Endodermal cell (in vitro differentiated cells): ENCODE data around the gene MEGF10. TPM values are rescaled to one million over a fixed set of nuclear protein-coding genes. Genes with fewer than 3 reads are reported as not detected.

Experiments used
- DNase-seq: peaks from one replicate; pipeline ENCODE4 v3.0.0-alpha.2; 2017
- H3K27ac ChIP-seq: 2 replicates; pipeline ENCODE4 v1.5.1; 2013; ENCODE audit warnings: mild to moderate bottlenecking, low read depth, low read length, moderate library complexity
- H3K27me3 ChIP-seq: 2 replicates; pipeline ENCODE4 v1.6.1; 2013; ENCODE audit warnings: mild to moderate bottlenecking, low read length, moderate library complexity; ENCODE audit not compliant: insufficient read depth, control insufficient read depth, poor library complexity, severe bottlenecking
- H3K36me3 ChIP-seq: 2 replicates; pipeline ENCODE4 v1.7.0; 2013; ENCODE audit warnings: mild to moderate bottlenecking, low read length, moderate library complexity; ENCODE audit not compliant: control insufficient read depth, insufficient read depth
- H3K4me1 ChIP-seq: one replicate; pipeline ENCODE4 v1.7.0; 2013; ENCODE audit warnings: low read length; ENCODE audit not compliant: control insufficient read depth, insufficient read depth
- H3K4me3 ChIP-seq: 2 replicates; pipeline ENCODE4 v1.5.1; 2013; ENCODE audit warnings: mild to moderate bottlenecking, low read length, moderate library complexity
- H3K9ac ChIP-seq: 2 replicates; pipeline ENCODE4 v1.6.1; 2013; ENCODE audit warnings: mild to moderate bottlenecking, low read length, moderate library complexity; ENCODE audit not compliant: poor library complexity, severe bottlenecking; ENCODE audit errors: extremely low read depth
- H3K9me3 ChIP-seq: 2 replicates; pipeline ENCODE4 v1.6.1; 2013; ENCODE audit warnings: mild to moderate bottlenecking, low read length, moderate library complexity; ENCODE audit not compliant: control insufficient read depth
- H3K27ac Mint-ChIP-seq: 2 replicates; pipeline ENCODE4 v1.8.0; 2020; ENCODE audit warnings: mixed read lengths
- H3K27me3 Mint-ChIP-seq: 2 replicates; pipeline ENCODE4 v1.8.0; 2021; ENCODE audit warnings: mild to moderate bottlenecking, mixed read lengths; ENCODE audit not compliant: insufficient read depth
- H3K36me3 Mint-ChIP-seq: 2 replicates; pipeline ENCODE4 v1.8.0; 2020; ENCODE audit warnings: low read depth, mixed read lengths
- H3K4me1 Mint-ChIP-seq: 2 replicates; pipeline ENCODE4 v1.8.0; 2020; ENCODE audit warnings: mixed read lengths
- H3K4me3 Mint-ChIP-seq: 2 replicates; pipeline ENCODE4 v1.8.0; 2020; ENCODE audit warnings: mild to moderate bottlenecking, moderate library complexity, mixed read lengths
- H3K9me3 Mint-ChIP-seq: 2 replicates; pipeline ENCODE4 v1.8.0; 2020; ENCODE audit warnings: mild to moderate bottlenecking, mixed read lengths
- WGBS, 2 experiments: methylation state at CpG; one replicate each; pipeline versions ENCODE4 v1.1.5 to v1.1.7; 2013; ENCODE audit warnings: missing lambda C conversion rate in 2 of 2, mixed read lengths in 1 of 2; ENCODE audit not compliant: insufficient coverage in 1 of 2, insufficient read length in 1 of 2; 5-methylcytosine and 5-hydroxymethylcytosine counted together
- total RNA-seq, 2 donors: library from RNA; stranded (reverse); fragmentation: NEBNext Ultra II Directional in 1 of 2; extraction: Animal tissue kit (Norgen Biotek cat#: 25700) in 1 of 2; gene quantifications; 2 replicates in 1 of 2; 3 replicates in 1 of 2; pipeline ENCODE4 v1.2.1, GENCODE V29; 2021
- TF ChIP-seq, protein P1 (sequence below): fragments of 200-600 bp; sonication (generic); conservative IDR thresholded peaks from 2 replicates; pipeline ENCODE4 v1.5.0; 2021; ENCODE audit warnings: antibody characterized with exemption, mild to moderate bottlenecking

The MEGF10 gene
- total RNA-seq, 2 donors from 2014 or later: 12.7 to 17.7 TPM

DNA sequence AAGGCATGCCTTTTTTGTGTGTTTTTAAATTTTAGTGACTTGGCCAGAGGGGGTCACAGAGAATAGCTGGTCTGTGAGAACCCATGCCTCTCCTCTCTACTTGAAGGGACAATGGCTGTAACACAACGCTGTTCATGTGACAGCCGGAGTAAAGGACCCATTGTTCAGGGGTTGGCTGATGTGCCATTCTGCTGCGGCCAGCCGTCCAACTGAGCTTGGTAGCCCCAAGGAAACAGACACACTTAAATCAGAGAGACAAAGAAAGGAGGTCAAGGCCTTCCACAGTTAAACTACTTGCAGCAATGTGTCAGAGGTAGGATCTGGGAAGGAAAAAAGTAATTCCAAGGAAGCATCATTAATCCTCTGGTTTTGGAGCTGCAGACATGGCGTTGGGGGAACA, 8.1 kb downstream of the MEGF10 start:
- TF ChIP-seq, protein P1, sequence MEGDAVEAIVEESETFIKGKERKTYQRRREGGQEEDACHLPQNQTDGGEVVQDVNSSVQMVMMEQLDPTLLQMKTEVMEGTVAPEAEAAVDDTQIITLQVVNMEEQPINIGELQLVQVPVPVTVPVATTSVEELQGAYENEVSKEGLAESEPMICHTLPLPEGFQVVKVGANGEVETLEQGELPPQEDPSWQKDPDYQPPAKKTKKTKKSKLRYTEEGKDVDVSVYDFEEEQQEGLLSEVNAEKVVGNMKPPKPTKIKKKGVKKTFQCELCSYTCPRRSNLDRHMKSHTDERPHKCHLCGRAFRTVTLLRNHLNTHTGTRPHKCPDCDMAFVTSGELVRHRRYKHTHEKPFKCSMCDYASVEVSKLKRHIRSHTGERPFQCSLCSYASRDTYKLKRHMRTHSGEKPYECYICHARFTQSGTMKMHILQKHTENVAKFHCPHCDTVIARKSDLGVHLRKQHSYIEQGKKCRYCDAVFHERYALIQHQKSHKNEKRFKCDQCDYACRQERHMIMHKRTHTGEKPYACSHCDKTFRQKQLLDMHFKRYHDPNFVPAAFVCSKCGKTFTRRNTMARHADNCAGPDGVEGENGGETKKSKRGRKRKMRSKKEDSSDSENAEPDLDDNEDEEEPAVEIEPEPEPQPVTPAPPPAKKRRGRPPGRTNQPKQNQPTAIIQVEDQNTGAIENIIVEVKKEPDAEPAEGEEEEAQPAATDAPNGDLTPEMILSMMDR: no peak
- no peaks in the 10 kb centered on the region for H3K9me3 Mint-ChIP-seq
- Histone ChIP-seq H3K27me3 (no peaks in the 10 kb centered on the region), H3K36me3 (no peaks in the 10 kb centered on the region), H3K9me3 (no peaks in the 10 kb centered on the region), H3K27ac (peak overlapping the region; percentile 82), H3K9ac (no peak overlapping the region), H3K4me1 (peaks cover 9% of the 10 kb centered on the region), H3K4me3 (no peak overlapping the region)
- peaks cover 33% of the 10 kb centered on the region for H3K4me1 Mint-ChIP-seq
- no peak for DNase-seq
- no peak overlapping the region for H3K27ac Mint-ChIP-seq
- no peak overlapping the region for H3K4me3 Mint-ChIP-seq
- no peaks in the 10 kb centered on the region for H3K36me3 Mint-ChIP-seq
- peaks cover 3% of the 10 kb centered on the region for H3K27me3 Mint-ChIP-seq
- WGBS, 2 experiments: 83 to 90% methylated on average over 1 to 5 of the region's 5 CpGs

DNA sequence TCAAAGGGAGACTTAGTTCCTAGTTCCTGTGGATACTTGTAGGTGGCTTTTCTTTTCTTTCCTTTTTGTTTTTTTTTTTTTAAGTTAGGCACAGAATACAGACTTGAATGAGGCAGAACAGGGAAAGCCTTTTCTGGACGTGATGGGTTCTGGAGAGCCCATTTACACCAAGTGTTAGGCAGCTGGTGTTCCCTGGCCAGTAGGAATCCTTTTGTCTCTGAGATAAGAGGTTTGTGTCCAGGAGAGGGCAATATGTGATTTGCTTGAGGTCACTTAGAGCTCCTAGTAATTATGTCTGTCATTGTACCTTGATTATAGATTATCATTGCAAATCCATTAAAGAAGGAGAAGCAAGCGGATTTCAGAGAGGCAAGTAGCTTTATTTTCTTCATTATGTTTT, 9.1 kb downstream of the MEGF10 start:
- Histone ChIP-seq H3K9ac (no peak overlapping the region), H3K36me3 (no peaks in the 10 kb centered on the region), H3K4me1 (peaks cover 9% of the 10 kb centered on the region), H3K27me3 (no peaks in the 10 kb centered on the region), H3K27ac (peak overlapping the region; percentile 82), H3K9me3 (no peaks in the 10 kb centered on the region), H3K4me3 (no peak overlapping the region)
- Mint-ChIP-seq H3K4me1 (peaks cover 29% of the 10 kb centered on the region), H3K9me3 (no peaks in the 10 kb centered on the region), H3K27me3 (peaks cover 3% of the 10 kb centered on the region), H3K4me3 (no peak overlapping the region), H3K27ac (no peak overlapping the region), H3K36me3 (no peaks in the 10 kb centered on the region)
- no peak for DNase-seq
- TF ChIP-seq, protein P1: peak; percentile 45
- 38% methylated on average over 2 of the region's 2 CpGs; no CpG with 5 or more reads in 1 of the 2 experiments for WGBS, 2 experiments

DNA sequence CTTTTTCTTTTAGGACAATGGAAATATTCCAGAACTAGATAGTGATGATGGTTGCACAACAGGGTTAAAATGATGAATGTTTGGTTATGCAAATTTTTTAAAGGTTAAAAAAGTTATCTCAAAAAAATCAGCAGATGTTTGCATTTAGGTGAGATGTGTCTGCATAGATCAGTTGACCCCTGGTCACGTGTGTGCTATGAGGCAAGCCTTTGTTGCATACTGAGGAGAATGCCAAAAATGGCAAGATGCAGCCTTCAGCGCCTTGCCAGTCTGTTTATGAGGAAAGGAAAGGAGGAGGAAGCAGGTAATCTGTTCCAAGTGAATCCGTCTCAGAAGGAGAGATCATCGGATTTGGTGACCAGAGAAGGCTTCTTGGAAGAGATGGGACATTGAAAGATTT, 11.9 kb downstream of the MEGF10 start:
- TF ChIP-seq, protein P1: no peak
- Histone ChIP-seq H3K9me3 (no peaks in the 10 kb centered on the region), H3K9ac (no peak overlapping the region), H3K27me3 (no peaks in the 10 kb centered on the region), H3K27ac (no peak overlapping the region), H3K4me1 (peaks cover 14% of the 10 kb centered on the region), H3K4me3 (no peak overlapping the region), H3K36me3 (no peaks in the 10 kb centered on the region)
- Mint-ChIP-seq H3K9me3 (no peaks in the 10 kb centered on the region), H3K4me3 (no peak overlapping the region), H3K4me1 (peaks cover 52% of the 10 kb centered on the region), H3K27ac (no peak overlapping the region), H3K36me3 (no peaks in the 10 kb centered on the region), H3K27me3 (peaks cover 3% of the 10 kb centered on the region)
- 87 to 93% methylated on average over 4 of the region's 4 CpGs for WGBS, 2 experiments
- DNase-seq: no peak
